ENCODE data around the gene TXNL4B. TPM values are rescaled to one million over a fixed set of nuclear protein-coding genes. Genes with fewer than 3 reads are reported as not detected.

TXNL4B gene
- total RNA-seq, 4 donors from 2014 or later, result 5.0 to 11.0 (median 8.5) TPM

DNA sequence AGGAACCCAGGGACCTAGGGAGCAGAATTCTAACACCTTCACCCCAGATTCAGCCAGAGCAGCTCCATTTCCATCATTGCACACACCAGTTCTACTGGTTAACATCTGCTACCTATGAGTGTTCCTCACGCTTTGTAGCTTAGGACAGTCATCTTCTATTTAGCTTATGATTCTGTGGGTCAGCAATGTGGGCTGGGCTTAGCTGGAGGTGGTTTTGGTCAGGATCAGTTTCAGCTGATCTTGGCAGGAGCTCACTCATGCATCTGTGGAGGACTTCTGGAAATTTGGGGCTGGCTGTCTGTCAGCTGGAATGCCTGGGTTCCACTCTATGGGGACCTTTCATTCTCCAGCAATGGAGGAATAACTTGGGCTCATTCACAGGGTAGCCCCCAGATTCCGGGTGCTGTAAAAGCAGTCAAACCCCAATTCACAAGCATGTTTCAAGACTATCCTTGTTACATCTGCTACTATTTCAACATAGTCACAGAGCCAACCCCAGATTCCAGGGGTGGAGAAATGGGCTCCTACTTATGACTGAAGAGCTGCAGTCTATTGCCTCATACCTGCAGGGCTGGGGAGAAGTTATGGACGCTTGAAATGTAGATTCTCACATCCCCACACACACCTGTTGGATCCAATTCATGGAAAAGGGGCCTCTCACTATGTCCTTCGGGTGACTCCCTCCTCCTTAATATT, 42.5 kb downstream of the TXNL4B start:
- no peak for DNase-seq
- Histone ChIP-seq H3K36me3 (no peaks in the 10 kb centered on the region), H3K4me3 (no peak overlapping the region), H3K9me3 (peaks cover 0 to 6% (median 0%) of the 10 kb centered on the region in 3 donors), H3K27ac (no peak overlapping the region), H3K4me1 (no peaks in the 10 kb centered on the region), H3K27me3 (no peaks in the 10 kb centered on the region)
- intact Hi-C loops (cut with DNase I), result no loop called here
- WGBS, 2 donors, result 76 to 78% methylated on average over 3 to 4 of the region's 4 CpGs
- TF ChIP-seq, protein P1, sequence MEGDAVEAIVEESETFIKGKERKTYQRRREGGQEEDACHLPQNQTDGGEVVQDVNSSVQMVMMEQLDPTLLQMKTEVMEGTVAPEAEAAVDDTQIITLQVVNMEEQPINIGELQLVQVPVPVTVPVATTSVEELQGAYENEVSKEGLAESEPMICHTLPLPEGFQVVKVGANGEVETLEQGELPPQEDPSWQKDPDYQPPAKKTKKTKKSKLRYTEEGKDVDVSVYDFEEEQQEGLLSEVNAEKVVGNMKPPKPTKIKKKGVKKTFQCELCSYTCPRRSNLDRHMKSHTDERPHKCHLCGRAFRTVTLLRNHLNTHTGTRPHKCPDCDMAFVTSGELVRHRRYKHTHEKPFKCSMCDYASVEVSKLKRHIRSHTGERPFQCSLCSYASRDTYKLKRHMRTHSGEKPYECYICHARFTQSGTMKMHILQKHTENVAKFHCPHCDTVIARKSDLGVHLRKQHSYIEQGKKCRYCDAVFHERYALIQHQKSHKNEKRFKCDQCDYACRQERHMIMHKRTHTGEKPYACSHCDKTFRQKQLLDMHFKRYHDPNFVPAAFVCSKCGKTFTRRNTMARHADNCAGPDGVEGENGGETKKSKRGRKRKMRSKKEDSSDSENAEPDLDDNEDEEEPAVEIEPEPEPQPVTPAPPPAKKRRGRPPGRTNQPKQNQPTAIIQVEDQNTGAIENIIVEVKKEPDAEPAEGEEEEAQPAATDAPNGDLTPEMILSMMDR (IDR thresholded peaks at IDR 0.05), result no peak
- no peak for TF ChIP-seq POLR2A (IDR thresholded peaks at IDR 0.05)

DNA sequence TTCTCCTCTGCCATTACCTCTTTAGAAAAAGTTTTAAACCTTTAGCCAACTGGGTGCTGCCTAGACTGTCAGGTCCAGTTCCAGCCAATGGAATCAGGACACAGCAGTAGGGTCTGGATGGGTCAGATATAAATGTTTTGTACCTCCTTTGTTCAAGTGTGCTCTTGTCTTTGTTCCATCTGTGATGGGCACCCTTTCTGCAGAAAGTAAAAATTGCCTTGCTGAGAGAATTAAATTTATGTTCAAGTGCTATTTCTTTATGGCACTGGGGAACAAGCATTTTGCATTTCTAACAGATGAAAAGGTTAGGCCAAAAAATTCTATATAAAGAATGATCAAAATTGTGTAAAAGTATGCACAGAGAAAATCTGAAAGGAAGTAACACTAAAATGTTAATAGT, 44.3 kb downstream of the TXNL4B start:
- intact Hi-C loops (cut with DNase I), result no loop called here
- Histone ChIP-seq H3K9me3 (peaks cover 0 to 6% (median 0%) of the 10 kb centered on the region in 3 donors), H3K27me3 (no peaks in the 10 kb centered on the region), H3K4me3 (no peak overlapping the region), H3K36me3 (peaks cover 0 to 3% (median 0%) of the 10 kb centered on the region in 3 donors), H3K4me1 (no peaks in the 10 kb centered on the region), H3K27ac (no peak overlapping the region)
- TF ChIP-seq, protein P1 (IDR thresholded peaks at IDR 0.05), result no peak
- TF ChIP-seq POLR2A (IDR thresholded peaks at IDR 0.05), result no peak
- no peak for DNase-seq

DNA sequence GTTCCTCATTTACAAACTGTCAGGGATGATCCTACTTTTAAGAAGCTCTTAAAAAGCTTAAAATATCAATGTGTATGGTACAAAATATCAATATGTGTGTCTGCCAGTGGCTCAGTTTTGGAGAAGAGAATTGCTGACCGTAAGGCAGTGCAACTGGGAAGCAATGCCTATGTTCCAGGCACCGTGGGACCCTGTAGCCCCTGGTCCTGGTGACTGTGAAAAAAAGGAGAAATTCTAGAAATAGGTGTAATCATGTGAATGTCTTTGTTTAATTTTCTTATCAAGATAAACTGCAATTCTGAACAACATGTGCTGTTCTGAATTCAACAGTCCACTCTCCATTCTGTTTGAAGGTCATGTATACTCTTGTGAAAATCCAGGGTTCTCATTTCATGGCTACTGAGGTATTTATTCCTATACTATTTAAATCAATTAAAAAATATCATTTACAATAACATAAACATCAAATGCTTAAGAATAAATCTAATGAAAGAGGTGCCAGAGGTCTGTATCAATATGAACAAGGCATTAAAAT, 48.5 kb downstream of the TXNL4B start:
- H3K27me3 ChIP-seq, result no peaks in the 10 kb centered on the region
- TF ChIP-seq, protein P1 (IDR thresholded peaks at IDR 0.05), result no peak
- TF ChIP-seq POLR2A (IDR thresholded peaks at IDR 0.05), result no peak
- no peak for DNase-seq
- WGBS, 2 donors, result 67 to 87% methylated on average over 2 of the region's 2 CpGs
- H3K36me3 ChIP-seq, result peaks cover 0 to 30% (median 0%) of the 10 kb centered on the region in 3 donors
- H3K27ac ChIP-seq, result no peak overlapping the region
- no peak overlapping the region for H3K4me3 ChIP-seq
- H3K9me3 ChIP-seq, result peaks cover 0 to 4% (median 0%) of the 10 kb centered on the region in 3 donors
- intact Hi-C loops (cut with DNase I), result no loop called here
- no peaks in the 10 kb centered on the region for H3K4me1 ChIP-seq

DNA sequence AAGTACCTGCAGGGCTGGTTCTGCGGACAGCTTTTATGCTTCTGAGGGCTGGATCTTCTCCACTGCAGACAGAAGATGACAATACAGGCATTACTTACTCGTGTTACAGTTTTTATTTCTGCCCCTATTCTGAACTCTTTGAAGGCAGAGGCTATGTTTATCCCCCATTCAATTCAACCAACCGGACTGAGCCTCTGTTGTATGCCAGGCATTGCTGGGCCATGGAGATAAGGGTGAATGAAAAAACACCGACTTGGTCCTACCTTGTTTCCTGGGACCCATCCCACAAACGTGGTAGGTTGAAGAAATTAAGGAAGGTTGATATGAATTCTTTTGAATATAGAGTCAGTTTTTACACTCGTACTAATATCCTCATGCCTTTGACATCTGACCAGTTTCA, 49.1 kb downstream of the TXNL4B start:
- H3K9me3 ChIP-seq, result no peaks in the 10 kb centered on the region
- no peak overlapping the region for H3K27ac ChIP-seq
- no peak for DNase-seq
- no peak overlapping the region for H3K4me3 ChIP-seq
- no peaks in the 10 kb centered on the region for H3K27me3 ChIP-seq
- H3K4me1 ChIP-seq, result no peaks in the 10 kb centered on the region
- intact Hi-C loops (cut with DNase I), result no loop called here
- H3K36me3 ChIP-seq, result peaks cover 0 to 30% (median 0%) of the 10 kb centered on the region in 3 donors
- TF ChIP-seq, protein P1 (IDR thresholded peaks at IDR 0.05), result no peak
- no peak for TF ChIP-seq POLR2A (IDR thresholded peaks at IDR 0.05)
- WGBS, 2 donors, result 58 to 70% methylated on average over 5 to 6 of the region's 6 CpGs

DNA sequence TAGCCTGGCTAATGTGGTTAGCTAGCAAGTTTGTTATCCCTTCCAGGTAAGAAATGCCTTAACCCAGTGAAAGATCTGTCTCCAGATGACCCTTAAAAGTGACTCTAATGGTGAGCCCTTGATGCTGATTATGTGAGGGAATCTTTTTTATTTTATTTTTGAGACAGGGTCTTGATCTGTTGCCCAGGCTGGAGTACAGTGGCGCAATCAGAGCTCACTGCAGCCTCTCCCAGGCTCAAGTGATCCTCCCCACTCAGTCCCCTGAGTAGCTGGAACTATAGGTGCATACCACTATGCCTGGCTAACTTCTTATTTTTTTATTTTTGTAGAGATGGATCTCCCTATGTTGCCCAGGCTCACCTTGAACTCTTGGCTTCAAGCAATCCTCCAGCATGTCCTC, 49.9 kb downstream of the TXNL4B start:
- TF ChIP-seq, protein P1 (IDR thresholded peaks at IDR 0.05), result no peak
- TF ChIP-seq POLR2A (IDR thresholded peaks at IDR 0.05), result no peak
- intact Hi-C loops (cut with DNase I), result no loop called here

More for the DNA sequence above, 49.9 kb downstream of the TXNL4B start:
- 100% methylated on average over 1 of the region's 1 CpG for WGBS, 2 donors
- no peak overlapping the region for H3K4me3 ChIP-seq
- H3K27ac ChIP-seq, result no peak overlapping the region
- no peaks in the 10 kb centered on the region for H3K4me1 ChIP-seq
- peaks cover 0 to 30% (median 0%) of the 10 kb centered on the region in 3 donors for H3K36me3 ChIP-seq
- DNase-seq, result no peak
- no peaks in the 10 kb centered on the region for H3K9me3 ChIP-seq
- no peaks in the 10 kb centered on the region for H3K27me3 ChIP-seq
